Measurements from ENCODE around the gene NCAPD2.

Gene NCAPD2, protein sequence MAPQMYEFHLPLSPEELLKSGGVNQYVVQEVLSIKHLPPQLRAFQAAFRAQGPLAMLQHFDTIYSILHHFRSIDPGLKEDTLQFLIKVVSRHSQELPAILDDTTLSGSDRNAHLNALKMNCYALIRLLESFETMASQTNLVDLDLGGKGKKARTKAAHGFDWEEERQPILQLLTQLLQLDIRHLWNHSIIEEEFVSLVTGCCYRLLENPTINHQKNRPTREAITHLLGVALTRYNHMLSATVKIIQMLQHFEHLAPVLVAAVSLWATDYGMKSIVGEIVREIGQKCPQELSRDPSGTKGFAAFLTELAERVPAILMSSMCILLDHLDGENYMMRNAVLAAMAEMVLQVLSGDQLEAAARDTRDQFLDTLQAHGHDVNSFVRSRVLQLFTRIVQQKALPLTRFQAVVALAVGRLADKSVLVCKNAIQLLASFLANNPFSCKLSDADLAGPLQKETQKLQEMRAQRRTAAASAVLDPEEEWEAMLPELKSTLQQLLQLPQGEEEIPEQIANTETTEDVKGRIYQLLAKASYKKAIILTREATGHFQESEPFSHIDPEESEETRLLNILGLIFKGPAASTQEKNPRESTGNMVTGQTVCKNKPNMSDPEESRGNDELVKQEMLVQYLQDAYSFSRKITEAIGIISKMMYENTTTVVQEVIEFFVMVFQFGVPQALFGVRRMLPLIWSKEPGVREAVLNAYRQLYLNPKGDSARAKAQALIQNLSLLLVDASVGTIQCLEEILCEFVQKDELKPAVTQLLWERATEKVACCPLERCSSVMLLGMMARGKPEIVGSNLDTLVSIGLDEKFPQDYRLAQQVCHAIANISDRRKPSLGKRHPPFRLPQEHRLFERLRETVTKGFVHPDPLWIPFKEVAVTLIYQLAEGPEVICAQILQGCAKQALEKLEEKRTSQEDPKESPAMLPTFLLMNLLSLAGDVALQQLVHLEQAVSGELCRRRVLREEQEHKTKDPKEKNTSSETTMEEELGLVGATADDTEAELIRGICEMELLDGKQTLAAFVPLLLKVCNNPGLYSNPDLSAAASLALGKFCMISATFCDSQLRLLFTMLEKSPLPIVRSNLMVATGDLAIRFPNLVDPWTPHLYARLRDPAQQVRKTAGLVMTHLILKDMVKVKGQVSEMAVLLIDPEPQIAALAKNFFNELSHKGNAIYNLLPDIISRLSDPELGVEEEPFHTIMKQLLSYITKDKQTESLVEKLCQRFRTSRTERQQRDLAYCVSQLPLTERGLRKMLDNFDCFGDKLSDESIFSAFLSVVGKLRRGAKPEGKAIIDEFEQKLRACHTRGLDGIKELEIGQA (N-terminal part only)

GRCh38 chr12:6493497-6494257, at the start of gene NCAPD2:
Gene NCAPD2, plus strand, starts transcription at chr12:6494102. Its CDS starts 997 bp downstream, at chr12:6495099.
- peak within 1 kb of the TSS; percentile 81 for H3K4me3 ChIP-seq (replicated peaks; ENCODE audit: low read depth, low read length)
- peak; percentile 96 for DNase-seq (ENCODE audit: low read depth)

DNA sequence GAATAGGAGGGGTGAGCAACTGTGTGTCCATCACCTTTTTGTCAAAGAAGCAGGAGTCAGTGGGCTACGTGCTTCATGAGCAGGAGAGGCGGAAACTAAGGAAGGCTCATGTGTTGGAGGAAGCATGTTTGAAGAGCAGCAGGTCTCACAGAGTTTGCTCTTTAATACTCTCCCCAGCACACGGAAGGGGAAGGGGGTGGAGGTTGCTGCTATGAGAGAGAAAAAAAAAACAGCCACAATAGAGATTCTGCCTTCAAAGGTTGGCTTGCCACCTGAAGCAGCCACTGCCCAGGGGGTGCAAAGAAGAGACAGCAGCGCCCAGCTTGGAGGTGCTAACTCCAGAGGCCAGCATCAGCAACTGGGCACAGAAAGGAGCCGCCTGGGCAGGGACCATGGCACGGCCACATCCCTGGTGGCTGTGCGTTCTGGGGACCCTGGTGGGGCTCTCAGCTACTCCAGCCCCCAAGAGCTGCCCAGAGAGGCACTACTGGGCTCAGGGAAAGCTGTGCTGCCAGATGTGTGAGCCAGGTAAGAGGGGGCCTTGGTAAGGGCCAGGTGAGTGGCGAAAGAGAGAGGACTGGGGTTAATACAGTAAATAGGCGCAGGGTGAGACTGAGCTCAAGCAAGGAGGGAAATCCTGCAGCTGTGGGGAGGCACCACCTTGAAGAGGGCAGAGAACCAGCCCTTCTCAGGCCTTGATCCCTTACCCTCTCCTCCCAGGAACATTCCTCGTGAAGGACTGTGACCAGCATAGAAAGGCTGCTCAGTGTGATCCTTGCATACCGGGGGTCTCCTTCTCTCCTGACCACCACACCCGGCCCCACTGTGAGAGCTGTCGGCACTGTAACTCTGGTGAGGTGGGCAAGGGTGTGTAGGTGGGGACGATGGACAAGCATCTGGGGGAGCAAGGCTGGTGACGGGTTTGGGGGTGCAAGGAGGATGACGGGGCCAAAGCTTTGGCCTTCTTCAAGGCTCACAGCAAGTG, 48.9 kb upstream of the NCAPD2 start, which contains the start of gene CD27:
Gene CD27 (plus strand): TSS at position 252 of the 985 bp plus-strand sequence. CDS start 141 bp downstream, at position 393.
- H3K4me3 ChIP-seq (replicated peaks; ENCODE audit: low read depth, low read length): no peak within 1 kb of the TSS
- DNase-seq (ENCODE audit: low read depth): no peak
- no peak for TF ChIP-seq CTCF (IDR thresholded peaks at IDR 0.05; ENCODE audit: low read length, missing control alignments)

More at GRCh38 chr12:6493497-6494257, at the start of gene NCAPD2:
- no peak for TF ChIP-seq CTCF (IDR thresholded peaks at IDR 0.05; ENCODE audit: low read length, missing control alignments)

- no peak for DNase-seq (ENCODE audit: low read depth)
- TF ChIP-seq CTCF (IDR thresholded peaks at IDR 0.05; ENCODE audit: low read length, missing control alignments): no peak
- H3K4me3 ChIP-seq (replicated peaks; ENCODE audit: low read depth, low read length): peak overlapping the region; percentile 68
Observed at GRCh38 chr12:6450091-6450868, 43.6 kb upstream of the NCAPD2 start.

GRCh38 chr12:6450869-6451347, 43.0 kb upstream of the NCAPD2 start:
- TF ChIP-seq CTCF (IDR thresholded peaks at IDR 0.05; ENCODE audit: low read length, missing control alignments): no peak
- no peak for DNase-seq (ENCODE audit: low read depth)
- H3K4me3 ChIP-seq (replicated peaks; ENCODE audit: low read depth, low read length): peak overlapping the region; percentile 68
